H1 (cell line): Measurements from ENCODE around the gene CLTCL1. TPM values are rescaled to one million over a fixed set of nuclear protein-coding genes. Genes with fewer than 3 reads are reported as not detected.

Source experiments
- BACH1 ChIP-seq: IDR thresholded peaks from 2 replicates; pipeline ENCODE4 v1.6.1; 2012; ENCODE audit warnings: low read length, improper control_type of control experiment
- GABPA ChIP-seq: IDR thresholded peaks from 2 replicates; pipeline ENCODE4 v1.6.1; 2011; ENCODE audit warnings: mild to moderate bottlenecking, low read length, moderate library complexity, borderline replicate concordance; ENCODE audit not compliant: insufficient read depth
- POLR2AphosphoS5 ChIP-seq: IDR thresholded peaks from 2 replicates; pipeline ENCODE4 v1.6.1; 2011; ENCODE audit warnings: low read depth, low read length
- RBBP5 ChIP-seq: IDR thresholded peaks from 2 replicates; pipeline ENCODE4 v1.7.1; 2012; ENCODE audit warnings: low read depth, mild to moderate bottlenecking, inconsistent platforms, low read length, moderate library complexity, borderline replicate concordance
- SRF ChIP-seq: IDR thresholded peaks from 2 replicates; pipeline ENCODE4 v1.6.1; 2011; ENCODE audit warnings: mild to moderate bottlenecking, low read depth, low read length, moderate library complexity
- polyA plus RNA-seq, 7 experiments: library from polyadenylated mRNA; depleted of rRNA in 3 of 7; stranded (reverse) in 5 of 7; unstranded in 2 of 7; fragments of >200 nt in 5 of 7; fragments of 200-250 nt in 2 of 7; gene quantifications; 1 replicate in 5 of 7; 2 replicates in 1 of 7; 4 replicates in 1 of 7; pipeline versions ENCODE4 v1.2.1 to v1.2.3, GENCODE V29; 2011 to 2013; ENCODE audit warnings: missing spikeins in 2 of 7, mixed read lengths in 2 of 7
- total RNA-seq: library from RNA; stranded (reverse); fragmentation: NEBNext Ultra II Directional; extraction: Animal tissue kit (Norgen Biotek cat#: 25700); gene quantifications from 2 replicates; pipeline ENCODE4 v1.2.1, GENCODE V29; 2021
- TF ChIP-seq, protein P1 (sequence below): fragments of 300-600 bp; sonication (generic); IDR thresholded peaks from 2 replicates; pipeline ENCODE4 v1.7.1; 2012; ENCODE audit warnings: low read length, moderate library complexity, mild to moderate bottlenecking, inconsistent platforms; ENCODE audit not compliant: insufficient replicate concordance

The CLTCL1 gene
- total and polyA plus RNA-seq, 2 of the 8 experiments (the other 6 are each of a cell fraction or from before 2014, with no cell fraction given) = 12.4 to 17.0 TPM

GRCh38 chr22:19177164-19178064, 114.1 kb downstream of the CLTCL1 start (continued):
- TF ChIP-seq, protein P1, sequence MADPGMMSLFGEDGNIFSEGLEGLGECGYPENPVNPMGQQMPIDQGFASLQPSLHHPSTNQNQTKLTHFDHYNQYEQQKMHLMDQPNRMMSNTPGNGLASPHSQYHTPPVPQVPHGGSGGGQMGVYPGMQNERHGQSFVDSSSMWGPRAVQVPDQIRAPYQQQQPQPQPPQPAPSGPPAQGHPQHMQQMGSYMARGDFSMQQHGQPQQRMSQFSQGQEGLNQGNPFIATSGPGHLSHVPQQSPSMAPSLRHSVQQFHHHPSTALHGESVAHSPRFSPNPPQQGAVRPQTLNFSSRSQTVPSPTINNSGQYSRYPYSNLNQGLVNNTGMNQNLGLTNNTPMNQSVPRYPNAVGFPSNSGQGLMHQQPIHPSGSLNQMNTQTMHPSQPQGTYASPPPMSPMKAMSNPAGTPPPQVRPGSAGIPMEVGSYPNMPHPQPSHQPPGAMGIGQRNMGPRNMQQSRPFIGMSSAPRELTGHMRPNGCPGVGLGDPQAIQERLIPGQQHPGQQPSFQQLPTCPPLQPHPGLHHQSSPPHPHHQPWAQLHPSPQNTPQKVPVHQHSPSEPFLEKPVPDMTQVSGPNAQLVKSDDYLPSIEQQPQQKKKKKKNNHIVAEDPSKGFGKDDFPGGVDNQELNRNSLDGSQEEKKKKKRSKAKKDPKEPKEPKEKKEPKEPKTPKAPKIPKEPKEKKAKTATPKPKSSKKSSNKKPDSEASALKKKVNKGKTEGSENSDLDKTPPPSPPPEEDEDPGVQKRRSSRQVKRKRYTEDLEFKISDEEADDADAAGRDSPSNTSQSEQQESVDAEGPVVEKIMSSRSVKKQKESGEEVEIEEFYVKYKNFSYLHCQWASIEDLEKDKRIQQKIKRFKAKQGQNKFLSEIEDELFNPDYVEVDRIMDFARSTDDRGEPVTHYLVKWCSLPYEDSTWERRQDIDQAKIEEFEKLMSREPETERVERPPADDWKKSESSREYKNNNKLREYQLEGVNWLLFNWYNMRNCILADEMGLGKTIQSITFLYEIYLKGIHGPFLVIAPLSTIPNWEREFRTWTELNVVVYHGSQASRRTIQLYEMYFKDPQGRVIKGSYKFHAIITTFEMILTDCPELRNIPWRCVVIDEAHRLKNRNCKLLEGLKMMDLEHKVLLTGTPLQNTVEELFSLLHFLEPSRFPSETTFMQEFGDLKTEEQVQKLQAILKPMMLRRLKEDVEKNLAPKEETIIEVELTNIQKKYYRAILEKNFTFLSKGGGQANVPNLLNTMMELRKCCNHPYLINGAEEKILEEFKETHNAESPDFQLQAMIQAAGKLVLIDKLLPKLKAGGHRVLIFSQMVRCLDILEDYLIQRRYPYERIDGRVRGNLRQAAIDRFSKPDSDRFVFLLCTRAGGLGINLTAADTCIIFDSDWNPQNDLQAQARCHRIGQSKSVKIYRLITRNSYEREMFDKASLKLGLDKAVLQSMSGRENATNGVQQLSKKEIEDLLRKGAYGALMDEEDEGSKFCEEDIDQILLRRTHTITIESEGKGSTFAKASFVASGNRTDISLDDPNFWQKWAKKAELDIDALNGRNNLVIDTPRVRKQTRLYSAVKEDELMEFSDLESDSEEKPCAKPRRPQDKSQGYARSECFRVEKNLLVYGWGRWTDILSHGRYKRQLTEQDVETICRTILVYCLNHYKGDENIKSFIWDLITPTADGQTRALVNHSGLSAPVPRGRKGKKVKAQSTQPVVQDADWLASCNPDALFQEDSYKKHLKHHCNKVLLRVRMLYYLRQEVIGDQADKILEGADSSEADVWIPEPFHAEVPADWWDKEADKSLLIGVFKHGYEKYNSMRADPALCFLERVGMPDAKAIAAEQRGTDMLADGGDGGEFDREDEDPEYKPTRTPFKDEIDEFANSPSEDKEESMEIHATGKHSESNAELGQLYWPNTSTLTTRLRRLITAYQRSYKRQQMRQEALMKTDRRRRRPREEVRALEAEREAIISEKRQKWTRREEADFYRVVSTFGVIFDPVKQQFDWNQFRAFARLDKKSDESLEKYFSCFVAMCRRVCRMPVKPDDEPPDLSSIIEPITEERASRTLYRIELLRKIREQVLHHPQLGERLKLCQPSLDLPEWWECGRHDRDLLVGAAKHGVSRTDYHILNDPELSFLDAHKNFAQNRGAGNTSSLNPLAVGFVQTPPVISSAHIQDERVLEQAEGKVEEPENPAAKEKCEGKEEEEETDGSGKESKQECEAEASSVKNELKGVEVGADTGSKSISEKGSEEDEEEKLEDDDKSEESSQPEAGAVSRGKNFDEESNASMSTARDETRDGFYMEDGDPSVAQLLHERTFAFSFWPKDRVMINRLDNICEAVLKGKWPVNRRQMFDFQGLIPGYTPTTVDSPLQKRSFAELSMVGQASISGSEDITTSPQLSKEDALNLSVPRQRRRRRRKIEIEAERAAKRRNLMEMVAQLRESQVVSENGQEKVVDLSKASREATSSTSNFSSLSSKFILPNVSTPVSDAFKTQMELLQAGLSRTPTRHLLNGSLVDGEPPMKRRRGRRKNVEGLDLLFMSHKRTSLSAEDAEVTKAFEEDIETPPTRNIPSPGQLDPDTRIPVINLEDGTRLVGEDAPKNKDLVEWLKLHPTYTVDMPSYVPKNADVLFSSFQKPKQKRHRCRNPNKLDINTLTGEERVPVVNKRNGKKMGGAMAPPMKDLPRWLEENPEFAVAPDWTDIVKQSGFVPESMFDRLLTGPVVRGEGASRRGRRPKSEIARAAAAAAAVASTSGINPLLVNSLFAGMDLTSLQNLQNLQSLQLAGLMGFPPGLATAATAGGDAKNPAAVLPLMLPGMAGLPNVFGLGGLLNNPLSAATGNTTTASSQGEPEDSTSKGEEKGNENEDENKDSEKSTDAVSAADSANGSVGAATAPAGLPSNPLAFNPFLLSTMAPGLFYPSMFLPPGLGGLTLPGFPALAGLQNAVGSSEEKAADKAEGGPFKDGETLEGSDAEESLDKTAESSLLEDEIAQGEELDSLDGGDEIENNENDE = no peak
- TF ChIP-seq BACH1 (no peak), SRF (no peak), RBBP5 (no peak), GABPA (no peak), POLR2AphosphoS5 (0 out of 2 replicates have a peak, but pooled peaks have one; percentile 12)
